ENCODE measurements around the gene GALK1.
"Not testable (repeated sequence)": the region's sequence is repeated elsewhere in the genome, so short reads cannot be mapped to it uniquely, and the experiment has no call there.

Gene GALK1

DNA sequence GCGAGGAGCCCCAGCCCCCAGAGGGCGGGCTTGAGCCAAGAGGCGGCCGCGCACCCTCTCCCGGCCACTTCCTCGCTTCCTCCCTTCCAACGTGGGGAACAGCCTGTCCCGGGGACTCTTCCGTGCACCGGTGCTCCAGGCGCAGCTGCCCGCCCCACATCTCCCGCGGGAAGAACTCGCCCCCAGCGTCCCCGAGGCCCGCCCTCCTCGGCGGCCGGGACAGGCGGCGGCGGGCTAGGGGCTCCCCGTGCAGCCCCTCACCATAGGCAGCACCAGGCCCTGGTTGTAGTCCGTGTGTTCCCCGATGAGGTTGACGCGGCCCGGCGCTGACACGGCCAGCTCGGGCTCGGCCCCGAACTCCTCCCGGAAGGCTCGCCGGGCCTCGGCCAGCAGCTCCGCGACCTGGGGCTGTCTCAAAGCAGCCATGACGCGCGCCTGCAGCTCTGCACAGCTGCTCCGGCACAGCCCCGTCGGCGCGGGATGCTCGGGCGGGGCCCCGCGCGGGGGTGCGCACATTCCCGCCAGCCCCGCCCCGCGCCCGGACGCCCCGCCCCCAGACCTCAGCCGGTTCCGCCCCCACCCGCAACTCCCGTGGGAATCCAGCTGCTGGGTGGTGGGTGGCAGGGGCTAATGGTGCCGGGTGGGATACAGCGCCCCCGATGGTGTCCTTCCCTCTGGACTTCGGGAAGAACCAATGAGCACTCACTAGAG, at the start of gene GALK1:
Gene GALK1 (minus strand): TSS at position 482 of the 711 bp plus-strand sequence. CDS start 56 bp downstream, at position 426.
- in situ Hi-C loops (cut with HindIII; ENCODE audit: low sequenced_read_pairs), result no loop called here

DNA sequence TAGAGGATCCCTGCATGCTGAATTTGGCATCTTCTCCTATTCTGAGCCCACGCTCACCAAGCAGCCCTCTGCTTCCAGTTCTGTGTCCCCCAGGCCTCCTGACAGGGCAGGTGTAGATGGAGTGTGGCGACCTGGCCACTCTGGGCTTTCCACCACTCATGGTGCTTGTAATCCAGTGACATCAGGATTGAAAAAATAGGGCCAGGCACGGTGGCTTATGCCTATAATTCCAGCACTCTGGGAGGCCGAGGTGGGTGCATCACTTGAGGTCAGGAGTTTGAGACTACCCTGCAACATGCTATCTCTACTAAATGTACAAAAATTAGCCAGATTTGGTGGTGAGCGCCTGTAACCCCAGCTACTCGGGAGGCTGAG, 49.0 kb upstream of the GALK1 start:
- in situ Hi-C loops (cut with HindIII; ENCODE audit: low sequenced_read_pairs), result no loop called here

DNA sequence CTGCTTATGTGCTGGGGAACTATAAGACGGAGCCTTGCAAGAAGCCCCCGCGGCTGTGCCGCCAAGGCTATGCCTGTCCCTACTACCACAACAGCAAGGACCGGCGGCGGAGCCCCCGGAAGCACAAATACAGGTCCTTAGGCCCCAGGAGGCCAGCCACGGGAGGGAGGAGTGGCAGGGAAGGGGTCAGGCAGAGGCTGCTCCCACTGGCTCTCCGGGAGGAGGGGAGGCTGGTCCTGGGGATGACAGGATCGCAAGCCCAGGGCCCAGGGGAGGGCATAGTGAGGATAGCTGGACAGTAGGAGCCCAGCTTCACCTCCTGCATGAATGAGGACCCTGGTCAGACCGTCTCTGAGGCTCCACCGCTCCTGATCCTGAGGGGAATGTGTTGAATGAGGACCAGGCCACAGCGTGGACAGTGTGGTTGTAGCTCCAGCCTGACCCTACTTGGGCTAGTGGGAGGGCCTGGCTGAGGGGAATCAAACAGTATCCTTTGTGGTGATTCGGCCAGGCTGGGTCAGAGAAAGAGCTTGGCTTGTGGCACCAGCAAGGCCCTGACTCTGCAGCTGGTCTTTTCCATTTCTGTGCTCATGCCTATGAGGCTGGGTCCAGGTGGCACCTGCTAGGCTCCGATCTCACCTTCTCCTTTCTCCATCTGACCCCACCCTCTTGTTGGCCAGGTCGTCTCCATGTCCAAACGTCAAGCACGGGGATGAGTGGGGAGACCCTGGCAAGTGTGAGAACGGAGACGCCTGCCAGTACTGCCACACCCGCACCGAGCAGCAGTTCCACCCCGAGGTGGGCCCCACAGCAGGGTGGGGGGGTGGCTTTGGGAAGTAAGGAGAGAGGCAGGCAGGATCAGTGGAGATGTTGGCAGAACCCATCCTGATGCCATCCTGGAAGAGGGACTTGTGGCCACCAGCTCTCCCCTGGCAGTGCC, 48.4 kb upstream of the GALK1 start:
- in situ Hi-C loops (cut with HindIII; ENCODE audit: low sequenced_read_pairs), result no loop called here

DNA sequence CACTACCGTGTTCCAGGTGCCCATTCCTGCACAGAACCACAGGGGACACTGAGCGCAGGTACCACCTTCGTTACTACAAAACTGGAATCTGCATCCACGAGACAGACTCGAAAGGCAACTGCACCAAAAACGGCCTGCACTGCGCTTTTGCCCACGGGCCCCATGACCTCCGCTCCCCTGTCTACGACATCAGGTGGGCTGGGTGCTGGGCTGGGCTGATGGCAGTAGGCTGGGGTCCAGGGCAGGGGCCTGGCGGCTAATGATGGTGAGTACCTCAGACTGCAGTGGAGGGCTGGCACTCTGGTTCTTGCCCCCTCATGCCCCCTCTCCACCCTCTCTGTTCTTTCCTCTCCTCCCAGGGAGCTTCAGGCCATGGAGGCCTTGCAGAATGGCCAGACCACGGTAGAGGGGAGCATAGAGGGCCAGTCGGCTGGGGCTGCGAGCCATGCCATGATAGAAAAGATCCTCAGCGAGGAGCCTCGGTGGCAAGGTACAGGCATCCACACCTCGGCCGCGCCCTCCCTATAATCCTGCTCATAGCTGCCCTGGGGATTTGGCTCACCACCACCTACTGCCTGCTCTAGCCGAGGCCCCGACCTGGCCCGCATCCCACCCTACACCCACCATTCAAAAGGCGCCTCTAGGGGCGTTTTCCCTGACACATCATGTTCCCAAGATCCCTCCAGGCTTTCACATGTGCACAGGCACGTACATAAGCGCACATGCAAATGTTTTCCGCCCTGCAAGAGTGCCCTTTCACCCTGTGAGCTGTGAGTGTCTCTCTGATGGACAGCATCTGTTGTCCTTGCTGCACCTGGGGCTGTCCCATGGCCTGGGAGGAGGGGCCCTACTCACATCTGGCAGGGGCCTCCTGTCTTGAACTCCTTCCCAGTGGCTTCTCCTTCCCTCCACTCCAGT, 47.4 kb upstream of the GALK1 start:
- in situ Hi-C loops (cut with HindIII; ENCODE audit: low sequenced_read_pairs), result no loop called here

DNA sequence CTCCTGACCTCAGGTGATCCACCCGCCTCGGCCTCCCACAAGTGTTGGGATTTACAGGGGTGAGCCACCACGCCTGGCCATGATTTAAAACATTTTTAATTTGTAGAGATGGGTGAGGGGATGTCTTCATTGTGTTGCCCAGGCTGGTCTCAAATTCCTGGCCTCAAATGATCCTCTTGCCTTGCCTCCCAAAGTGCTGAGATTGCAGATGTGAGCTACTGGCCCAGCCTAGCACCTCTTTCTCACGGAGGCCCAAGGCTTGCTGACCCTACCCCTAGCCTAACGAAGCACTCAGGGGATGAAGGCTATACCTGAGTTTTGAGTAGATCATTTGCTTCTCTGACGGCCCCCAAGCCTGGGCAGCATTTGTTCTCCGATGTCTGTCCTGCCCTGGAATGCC, 46.2 kb upstream of the GALK1 start:
- in situ Hi-C loops (cut with HindIII; ENCODE audit: low sequenced_read_pairs), result no loop called here

DNA sequence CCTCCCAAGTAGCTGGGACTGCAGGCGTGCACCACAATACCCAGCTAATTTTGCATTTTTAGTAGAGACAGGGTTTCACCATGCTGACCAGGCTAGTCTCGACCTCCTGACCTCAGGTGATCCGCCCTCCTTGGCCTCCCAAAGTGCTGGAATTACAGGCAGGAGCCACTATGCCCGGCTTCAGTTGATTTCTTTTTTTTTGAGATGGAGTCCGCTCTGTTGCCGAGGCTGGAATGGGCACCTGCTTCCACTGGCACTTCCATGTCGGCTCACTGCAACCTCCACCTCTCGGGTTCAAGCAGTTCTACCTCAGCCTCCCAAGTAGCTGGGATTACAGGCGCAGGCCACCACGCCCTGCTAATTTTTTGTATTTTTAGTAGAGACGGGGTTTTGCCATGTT, 45.8 kb upstream of the GALK1 start:
- in situ Hi-C loops (cut with HindIII; ENCODE audit: low sequenced_read_pairs), result not testable (repeated sequence)

DNA sequence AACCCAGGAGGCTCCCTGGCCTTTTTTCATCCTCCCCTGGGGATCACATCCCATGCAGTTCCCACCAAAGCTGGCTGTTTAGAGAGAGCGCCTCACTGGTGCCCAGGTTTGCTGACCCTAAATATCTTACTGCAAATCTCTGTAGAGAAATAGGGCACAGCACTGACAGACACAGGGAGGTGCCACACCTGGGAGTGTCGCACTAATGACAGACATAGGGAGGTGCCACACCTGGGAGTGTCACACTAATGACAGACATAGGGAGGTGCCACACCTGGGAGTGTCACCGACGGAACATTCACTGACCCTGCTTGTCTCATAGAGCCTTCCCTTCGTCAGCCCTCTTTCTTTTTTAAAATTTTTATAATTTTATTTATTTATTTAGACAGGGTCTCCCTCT, 45.2 kb upstream of the GALK1 start:
- in situ Hi-C loops (cut with HindIII; ENCODE audit: low sequenced_read_pairs), result no loop called here

DNA sequence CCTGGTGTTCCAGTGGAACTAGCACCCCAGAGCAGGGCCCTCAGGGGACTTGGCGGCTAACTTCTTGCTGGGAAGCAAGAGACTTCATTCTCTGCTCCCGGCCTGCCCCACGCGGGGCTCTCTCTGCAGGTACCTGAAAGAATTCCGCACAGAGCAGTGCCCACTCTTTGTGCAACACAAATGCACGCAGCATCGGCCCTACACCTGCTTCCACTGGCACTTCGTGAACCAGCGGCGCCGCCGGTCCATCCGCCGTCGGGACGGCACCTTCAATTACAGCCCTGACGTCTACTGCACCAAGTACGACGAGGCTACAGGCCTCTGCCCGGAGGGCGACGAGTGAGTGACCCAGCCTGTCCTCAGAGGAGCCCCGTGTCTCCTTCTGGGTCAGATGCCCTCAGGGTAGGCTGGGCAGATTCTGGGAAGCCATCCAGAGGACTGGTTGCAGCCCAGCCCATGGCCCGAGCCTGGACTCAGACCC, 44.7 kb upstream of the GALK1 start:
- in situ Hi-C loops (cut with HindIII; ENCODE audit: low sequenced_read_pairs), result no loop called here

DNA sequence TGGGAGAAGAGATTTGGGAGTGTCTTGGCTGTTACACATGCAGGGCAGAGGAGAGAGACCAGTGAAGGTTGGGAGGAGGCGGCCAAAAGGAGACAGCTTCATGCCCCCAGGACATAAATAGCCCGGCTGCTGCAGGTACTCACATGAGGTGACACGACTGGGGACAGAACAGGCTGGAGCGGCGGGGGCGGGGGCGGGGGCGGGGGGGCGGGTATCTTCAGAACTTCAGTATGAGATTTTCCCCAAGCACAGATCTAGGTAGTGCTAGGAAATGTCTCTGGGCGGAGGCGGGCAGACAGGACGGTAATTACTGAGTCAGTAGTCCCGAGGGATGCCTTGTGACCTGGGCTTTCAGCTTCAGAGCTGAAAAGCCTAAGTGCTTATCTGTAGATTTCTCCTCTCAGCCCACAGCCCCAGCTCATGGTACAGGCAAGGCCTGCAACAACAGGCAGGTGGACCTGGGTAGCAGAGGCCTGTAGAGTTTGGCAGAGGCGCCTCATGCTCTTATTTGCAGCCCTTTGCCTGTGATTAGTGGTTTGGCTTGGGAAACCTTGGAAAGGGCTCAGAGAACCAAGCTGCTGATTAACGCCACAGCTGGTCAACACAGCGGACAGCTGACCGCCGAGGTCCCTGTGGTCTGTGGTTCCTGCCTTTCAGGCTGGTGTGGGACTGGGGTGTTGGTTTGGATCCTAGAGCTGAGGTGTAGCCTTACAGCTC, 44.1 kb upstream of the GALK1 start:
- in situ Hi-C loops (cut with HindIII; ENCODE audit: low sequenced_read_pairs), result no loop called here

DNA sequence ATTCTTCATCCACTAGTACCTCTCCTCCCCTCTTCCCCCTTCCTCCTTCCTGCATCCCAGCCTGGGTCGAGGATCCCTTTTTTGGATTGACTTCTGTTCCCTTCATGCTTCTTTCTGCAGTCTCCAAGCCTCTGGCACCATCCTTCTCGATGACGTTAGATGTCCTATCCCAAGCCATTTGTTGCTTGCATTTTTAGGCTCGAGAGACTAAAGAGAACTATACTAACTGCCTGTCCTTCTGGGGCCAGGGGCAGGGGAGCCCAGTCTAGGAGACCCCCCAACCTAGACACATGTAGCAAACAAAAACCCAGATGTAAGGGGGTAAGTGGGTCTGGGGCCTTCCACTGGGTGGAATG, 43.5 kb upstream of the GALK1 start:
- in situ Hi-C loops (cut with HindIII; ENCODE audit: low sequenced_read_pairs), result no loop called here

DNA sequence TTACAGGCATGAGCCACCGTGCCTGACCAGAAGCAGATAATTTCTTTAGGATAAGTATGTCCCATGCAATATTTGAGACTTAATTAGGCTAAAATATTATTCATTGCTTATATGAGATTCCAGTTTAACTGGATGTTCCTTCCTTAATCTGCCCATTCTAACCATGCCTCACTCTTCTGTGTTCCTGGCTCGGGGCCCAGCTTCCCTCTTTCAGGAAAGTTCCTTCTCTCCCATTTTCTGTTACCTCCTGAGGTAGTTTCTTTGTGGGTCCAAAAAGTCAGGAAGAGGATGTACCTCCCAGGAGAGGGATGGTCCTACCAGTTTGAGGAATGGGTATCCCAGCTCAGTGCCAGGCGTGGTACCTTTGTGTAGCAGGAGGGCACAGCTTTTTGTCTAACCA, 42.9 kb upstream of the GALK1 start:
- in situ Hi-C loops (cut with HindIII; ENCODE audit: low sequenced_read_pairs), result no loop called here

DNA sequence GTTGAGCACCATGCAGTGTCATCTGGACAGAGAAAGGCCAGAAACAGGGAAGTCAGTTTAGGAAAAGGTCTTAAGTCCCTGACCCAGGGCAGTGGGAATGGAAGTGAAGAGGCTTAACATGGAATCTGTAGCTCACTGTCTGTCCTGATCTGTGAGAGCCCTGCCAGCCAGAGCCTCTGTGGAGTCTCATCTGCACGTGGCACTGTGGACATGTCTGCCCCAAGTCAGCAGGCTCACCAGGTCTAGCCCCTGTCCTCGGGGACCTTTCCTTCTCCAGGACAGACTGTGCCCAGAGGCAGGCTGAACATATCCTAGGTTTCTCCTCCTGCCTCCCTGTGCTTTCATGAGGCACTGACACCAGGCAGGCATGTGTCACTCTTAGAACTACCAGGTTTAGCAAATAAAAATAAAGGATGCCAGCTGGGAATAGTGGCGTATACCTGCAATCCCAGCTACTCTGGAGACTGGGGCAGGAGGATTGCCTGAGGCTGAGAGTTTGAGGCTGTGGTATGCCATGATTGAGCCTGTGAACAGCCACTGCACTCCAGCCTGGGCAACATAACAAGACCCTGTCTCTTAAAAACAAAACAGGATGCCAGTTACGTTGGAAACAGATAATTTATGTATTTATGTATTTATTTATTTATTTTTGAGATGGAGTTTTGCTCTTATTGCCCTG, 42.0 kb upstream of the GALK1 start:
- in situ Hi-C loops (cut with HindIII; ENCODE audit: low sequenced_read_pairs), result no loop called here

DNA sequence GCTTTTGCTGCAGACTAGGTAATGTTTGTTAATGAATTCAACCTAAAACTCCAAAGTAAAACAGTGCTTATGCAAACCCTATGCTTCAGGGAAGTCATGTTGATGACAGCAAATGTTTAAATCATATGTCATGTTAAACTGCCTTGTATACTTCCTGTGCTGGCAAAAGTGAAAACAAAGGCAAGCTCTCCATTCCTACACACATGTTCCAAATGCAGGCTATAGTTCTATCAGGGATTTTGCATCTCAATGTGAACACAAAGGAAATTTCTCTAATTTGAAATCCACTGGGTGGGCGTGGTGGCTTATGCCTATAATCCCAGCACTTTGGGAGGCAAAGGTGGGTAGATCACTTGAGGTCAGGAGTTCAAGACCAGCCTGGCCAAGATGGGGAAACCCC, 38.9 kb upstream of the GALK1 start:
- in situ Hi-C loops (cut with HindIII; ENCODE audit: low sequenced_read_pairs), result no loop called here

DNA sequence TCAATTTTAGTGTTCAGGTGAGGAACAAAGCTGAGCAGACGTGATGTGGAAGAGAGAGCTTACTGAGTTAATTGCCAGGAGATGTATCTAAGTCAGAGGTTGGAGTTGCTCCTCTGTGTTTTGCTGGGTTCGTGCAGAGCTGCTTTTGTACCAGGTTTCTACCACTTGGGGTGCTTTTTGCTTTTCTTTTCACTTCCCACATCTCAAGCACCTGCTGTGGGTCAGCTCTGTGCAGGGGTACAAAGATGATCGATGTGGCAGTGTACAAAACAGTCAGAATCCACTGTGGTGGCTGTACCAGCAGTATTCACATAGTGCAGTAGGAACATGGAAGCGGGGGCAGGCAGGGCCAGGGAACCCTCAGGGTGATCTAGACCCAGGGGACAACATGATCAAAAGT, 34.4 kb upstream of the GALK1 start:
- in situ Hi-C loops (cut with HindIII; ENCODE audit: low sequenced_read_pairs), result no loop called here

DNA sequence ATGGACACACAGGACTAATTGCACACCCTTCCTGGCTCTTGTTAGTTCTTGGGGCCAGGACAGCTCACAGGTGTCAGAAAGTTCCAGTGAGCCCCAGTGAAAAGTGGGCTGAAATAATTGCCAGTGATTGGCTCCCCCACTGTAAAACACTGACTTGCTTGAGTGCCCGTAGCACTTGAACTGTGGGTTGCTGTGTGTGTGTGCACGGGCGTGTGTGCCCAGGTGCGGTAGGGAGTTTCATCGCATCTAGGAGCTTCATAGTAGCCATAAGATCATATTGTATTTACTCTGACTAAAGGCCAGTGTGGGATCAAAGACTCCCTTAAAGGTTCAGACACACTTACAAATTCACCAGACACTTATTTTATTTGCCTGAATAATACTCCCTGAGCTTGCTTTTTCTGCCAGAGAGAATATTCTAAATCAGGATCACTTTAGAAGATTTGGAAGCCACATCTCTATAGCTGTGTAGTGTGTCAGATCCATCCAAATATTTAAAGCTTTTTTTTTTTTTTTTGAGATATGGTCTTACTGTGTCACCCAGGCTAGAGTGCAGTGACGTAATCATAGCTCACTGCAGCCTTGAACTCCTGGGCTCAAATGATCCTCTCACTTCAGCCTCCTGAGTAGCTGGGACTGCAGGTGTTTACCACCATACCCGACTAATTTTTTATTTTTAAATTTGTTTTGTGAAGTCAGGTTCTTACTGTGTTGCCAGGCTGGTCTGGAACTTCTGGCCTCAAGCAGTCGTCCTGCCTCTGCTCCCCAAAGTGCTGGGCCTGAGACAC, 31.0 kb upstream of the GALK1 start:
- in situ Hi-C loops (cut with HindIII; ENCODE audit: low sequenced_read_pairs), result no loop called here

DNA sequence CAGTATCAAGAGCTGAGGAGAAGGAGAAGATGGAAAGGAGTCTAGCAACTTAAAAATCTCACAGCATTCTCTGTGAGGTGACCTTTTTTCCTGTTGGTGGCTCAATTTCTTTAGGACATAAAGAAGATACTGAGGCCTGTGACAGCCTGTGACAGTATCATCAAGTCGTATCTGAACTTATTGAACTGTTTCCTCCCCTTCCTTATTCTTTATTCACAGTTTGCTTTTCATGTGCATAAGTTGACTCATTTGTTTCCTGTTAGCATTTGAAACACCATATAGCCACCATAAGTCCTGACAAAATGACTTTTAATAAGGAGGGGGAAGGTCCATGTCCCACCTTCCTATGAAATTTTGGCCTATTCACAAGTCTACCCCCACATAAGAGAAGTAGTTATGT, 28.5 kb upstream of the GALK1 start:
- in situ Hi-C loops (cut with HindIII; ENCODE audit: low sequenced_read_pairs), result no loop called here

DNA sequence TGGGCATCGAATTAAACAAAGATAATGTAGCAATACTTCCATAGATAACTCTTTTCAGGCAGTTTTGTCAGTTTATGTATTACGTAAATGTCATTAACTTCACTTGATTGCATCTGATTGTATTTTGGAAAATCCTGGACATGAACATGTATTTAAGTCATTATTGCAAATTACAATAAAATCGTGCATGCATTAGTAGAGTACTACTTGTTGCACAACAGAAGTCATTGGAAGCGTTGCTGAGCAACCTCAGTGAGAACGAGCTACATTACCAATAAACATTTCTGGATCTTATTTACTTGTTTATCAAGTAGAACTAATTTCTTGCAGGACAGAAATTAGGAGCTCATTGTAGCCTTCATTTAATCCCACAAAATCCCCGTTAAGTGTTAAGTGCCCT, 26.3 kb upstream of the GALK1 start:
- in situ Hi-C loops (cut with HindIII; ENCODE audit: low sequenced_read_pairs), result no loop called here

DNA sequence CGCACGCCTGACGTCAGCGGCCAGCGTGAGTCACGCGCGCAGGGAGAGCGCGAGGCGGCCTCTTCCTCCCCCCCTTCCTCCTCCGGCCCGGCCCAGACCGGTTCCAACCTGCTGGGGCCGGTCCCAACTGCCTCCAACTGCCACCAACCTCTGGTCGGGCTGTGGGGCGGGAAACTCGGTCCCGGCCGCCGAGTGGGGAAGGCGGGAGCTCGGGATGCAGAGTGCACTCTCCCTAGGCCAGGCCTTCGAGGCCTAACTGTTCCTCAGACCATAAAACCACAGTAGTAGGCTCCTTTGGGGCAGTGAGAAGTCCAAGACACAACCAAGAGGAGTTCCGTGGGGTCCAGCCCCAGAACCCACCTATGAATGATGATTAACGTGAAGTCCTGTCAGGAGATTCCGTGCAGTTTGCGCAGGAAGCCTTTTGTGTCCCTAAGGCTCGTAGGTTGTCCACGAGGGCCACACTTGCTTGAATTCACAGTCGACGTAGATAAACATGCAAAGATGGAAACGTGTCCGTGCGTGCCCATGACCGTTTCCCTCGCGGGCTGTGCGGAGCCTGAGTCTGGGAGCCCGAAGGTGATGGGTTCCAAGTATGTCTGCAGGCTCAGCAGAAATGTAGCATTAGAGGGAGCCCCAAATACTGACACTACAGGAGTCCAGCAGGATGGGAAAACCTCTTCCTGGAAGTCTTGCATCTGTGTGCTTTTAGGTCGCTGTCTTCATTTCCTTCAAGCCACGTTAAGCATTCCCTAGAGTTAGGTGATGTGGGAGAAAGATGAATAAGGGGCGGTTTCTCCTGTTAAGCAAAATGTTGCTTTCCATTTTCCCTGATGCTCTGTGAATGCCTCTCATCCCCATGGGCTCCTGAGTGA, 20.3 kb upstream of the GALK1 start:
- in situ Hi-C loops (cut with HindIII; ENCODE audit: low sequenced_read_pairs), result loop anchor here (5.0 to 10.0 kb wide), 2 partner anchors 60 to 77 kb away; partner anchors contain the start of gene UNC13D

Data from endothelial cell of hepatic sinusoid (primary cell).